Measurements from ENCODE around the gene SLC35C1. TPM values are rescaled to one million over a fixed set of nuclear protein-coding genes. Genes with fewer than 3 reads are reported as not detected.

Gene SLC35C1
- total and polyA plus RNA-seq, 2 donors (not counting 1 experiment from before 2014, with no cell fraction given) = 4.4 to 12.5 TPM

GRCh38 chr11:45846174-45846675, 41.3 kb downstream of the SLC35C1 start:
- peaks cover 56% of the 10 kb centered on the region for H3K4me1 Mint-ChIP-seq
- no peak for ATAC-seq (ENCODE audit: low read depth)
- Histone ChIP-seq H3K4me1 (ENCODE audit: control insufficient read depth in 2 of 2, insufficient read depth in 2 of 2, low read length in 2 of 2) (peaks cover 26 to 36% of the 10 kb centered on the region in 2 donors), H2AFZ (ENCODE audit: insufficient read depth, low read depth, low read length, poor library complexity, severe bottlenecking) (no peak overlapping the region), H4K20me1 (ENCODE audit: control insufficient read depth, insufficient read depth, low read length, poor library complexity, severe bottlenecking) (peaks cover 25% of the 10 kb centered on the region), H3K9me3 (ENCODE audit: control extremely low read depth in 1 of 3, control insufficient read depth in 2 of 3, insufficient read depth in 1 of 3, low read length in 2 of 3) (no peaks in the 10 kb centered on the region), H3K4me2 (replicated peaks; ENCODE audit: low read depth, low read length, poor library complexity, severe bottlenecking) (peak overlapping the region; percentile 85), H3K27ac (ENCODE audit: low read length in 2 of 2) (peak overlapping the region; percentile 80 to 93), H3K27me3 (replicated peaks in 1 of 4; ENCODE audit: control extremely low read depth in 1 of 4, control insufficient read depth in 3 of 4, insufficient read depth in 4 of 4, low read length in 3 of 4) (no peaks in the 10 kb centered on the region), H3K4me3 (ENCODE audit: control extremely low read depth in 1 of 5, extremely low read depth in 1 of 5, insufficient read depth in 1 of 5, low read depth in 2 of 5, low read length in 4 of 5) (peak overlapping the region in 4 of 5 experiments; percentile 52 to 92 (median 58)), H3K36me3 (replicated peaks in 1 of 2; ENCODE audit: control extremely low read depth in 1 of 2, control insufficient read depth in 1 of 2, extremely low read depth in 1 of 2, insufficient read depth in 2 of 2, low read length in 1 of 2) (no peaks in the 10 kb centered on the region), H3K9ac (ENCODE audit: low read length) (peak overlapping the region; percentile 67), H3K79me2 (ENCODE audit: control insufficient read depth, insufficient read depth, low read length) (peaks cover 39% of the 10 kb centered on the region)
- H3K27me3 Mint-ChIP-seq = no peaks in the 10 kb centered on the region
- TF ChIP-seq CTCF (IDR thresholded peaks at IDR 0.05) = no peak
- TF ChIP-seq EZH2 (IDR thresholded peaks at IDR 0.05; ENCODE audit: borderline replicate concordance, insufficient read depth, low read depth, low read length, poor library complexity, severe bottlenecking) = no peak
- DNase-seq = no peak
- H3K4me3 Mint-ChIP-seq = peak overlapping the region; percentile 87
- intact Hi-C loops (cut with micrococcal nuclease) = loop anchor here (2.0 to 10.0 kb wide), 4 partner anchors 267 to 1241 kb away; partner anchors contain the start of gene PHF21A
- H3K9me3 Mint-ChIP-seq (ENCODE audit: insufficient read depth) = no peaks in the 10 kb centered on the region
- CTCF ChIA-PET = interaction anchor here (1.0 to 2.7 kb wide), 10 partner anchors 13 to 160 kb away, joined by 3 to 12 read pairs (median 6); partner anchors contain the start of gene SLC35C1
- POLR2A ChIA-PET = interaction anchor here (1.1 to 1.5 kb wide), 6 partner anchors 38 to 84 kb away, joined by 3 to 12 read pairs (median 4); partner anchors contain the start of genes PEX16 and SLC35C1
- 81% methylated on average over 3 of the region's 4 CpGs for WGBS (ENCODE audit: insufficient coverage)
- peak overlapping the region; percentile 95 for H3K27ac Mint-ChIP-seq

Data from B cell (primary cell).